Measurements from ENCODE around the gene DSCAML1. TPM values are rescaled to one million over a fixed set of nuclear protein-coding genes. Genes with fewer than 3 reads are reported as not detected.

Gene DSCAML1
- total and polyA plus RNA-seq, 9 of the 15 experiments (the other 6 are each of a cell fraction or from before 2014, with no cell fraction given): not detected

DNA sequence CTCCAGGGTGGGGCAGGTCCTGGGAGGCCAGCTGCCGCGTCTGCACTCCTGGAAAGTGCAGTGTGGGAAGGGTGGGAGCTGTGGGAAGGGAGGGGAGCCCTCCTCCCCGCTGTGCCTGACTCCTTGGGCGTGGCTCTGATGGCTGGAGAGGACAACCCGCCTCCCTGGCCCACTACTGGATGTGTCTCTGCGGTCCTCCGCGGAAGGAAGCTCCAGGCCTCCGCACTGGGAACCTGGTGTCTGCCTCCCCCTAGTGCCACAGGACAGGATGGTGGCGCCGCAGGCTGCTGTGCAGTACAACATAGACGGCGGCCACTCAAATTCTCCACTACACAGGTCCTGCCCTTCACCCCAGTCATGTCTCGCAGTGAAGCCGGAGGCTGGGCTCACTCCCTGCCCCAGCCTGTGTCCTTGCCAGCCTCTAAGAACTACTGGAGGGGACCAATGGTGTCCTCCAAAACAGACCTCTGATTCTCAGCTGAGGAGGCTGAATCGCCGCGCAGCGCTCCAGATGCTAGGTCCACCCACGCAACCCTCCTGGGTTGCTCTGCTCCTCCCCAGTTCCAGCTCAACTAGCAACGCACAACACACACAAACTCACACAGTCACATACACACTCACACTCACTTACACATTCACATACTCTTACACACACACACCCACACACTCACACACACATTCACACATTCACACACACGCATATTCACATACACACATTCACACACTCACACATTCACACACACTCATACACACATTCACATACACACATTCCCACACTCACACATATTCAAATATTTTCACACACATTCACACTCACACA is 12.4 kb upstream of the DSCAML1 start (continued):
- TF ChIP-seq ZNF324 (CRISPR knock-in tag; IDR thresholded peaks at IDR 0.05): no peak
- no peak for TF ChIP-seq ZNF584 (CRISPR knock-in tag; IDR thresholded peaks at IDR 0.05; ENCODE audit: low read depth)
- TF ChIP-seq, protein P1, sequence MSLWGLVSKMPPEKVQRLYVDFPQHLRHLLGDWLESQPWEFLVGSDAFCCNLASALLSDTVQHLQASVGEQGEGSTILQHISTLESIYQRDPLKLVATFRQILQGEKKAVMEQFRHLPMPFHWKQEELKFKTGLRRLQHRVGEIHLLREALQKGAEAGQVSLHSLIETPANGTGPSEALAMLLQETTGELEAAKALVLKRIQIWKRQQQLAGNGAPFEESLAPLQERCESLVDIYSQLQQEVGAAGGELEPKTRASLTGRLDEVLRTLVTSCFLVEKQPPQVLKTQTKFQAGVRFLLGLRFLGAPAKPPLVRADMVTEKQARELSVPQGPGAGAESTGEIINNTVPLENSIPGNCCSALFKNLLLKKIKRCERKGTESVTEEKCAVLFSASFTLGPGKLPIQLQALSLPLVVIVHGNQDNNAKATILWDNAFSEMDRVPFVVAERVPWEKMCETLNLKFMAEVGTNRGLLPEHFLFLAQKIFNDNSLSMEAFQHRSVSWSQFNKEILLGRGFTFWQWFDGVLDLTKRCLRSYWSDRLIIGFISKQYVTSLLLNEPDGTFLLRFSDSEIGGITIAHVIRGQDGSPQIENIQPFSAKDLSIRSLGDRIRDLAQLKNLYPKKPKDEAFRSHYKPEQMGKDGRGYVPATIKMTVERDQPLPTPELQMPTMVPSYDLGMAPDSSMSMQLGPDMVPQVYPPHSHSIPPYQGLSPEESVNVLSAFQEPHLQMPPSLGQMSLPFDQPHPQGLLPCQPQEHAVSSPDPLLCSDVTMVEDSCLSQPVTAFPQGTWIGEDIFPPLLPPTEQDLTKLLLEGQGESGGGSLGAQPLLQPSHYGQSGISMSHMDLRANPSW (CRISPR knock-in tag; IDR thresholded peaks at IDR 0.05): no peak
- TF ChIP-seq, protein P2, sequence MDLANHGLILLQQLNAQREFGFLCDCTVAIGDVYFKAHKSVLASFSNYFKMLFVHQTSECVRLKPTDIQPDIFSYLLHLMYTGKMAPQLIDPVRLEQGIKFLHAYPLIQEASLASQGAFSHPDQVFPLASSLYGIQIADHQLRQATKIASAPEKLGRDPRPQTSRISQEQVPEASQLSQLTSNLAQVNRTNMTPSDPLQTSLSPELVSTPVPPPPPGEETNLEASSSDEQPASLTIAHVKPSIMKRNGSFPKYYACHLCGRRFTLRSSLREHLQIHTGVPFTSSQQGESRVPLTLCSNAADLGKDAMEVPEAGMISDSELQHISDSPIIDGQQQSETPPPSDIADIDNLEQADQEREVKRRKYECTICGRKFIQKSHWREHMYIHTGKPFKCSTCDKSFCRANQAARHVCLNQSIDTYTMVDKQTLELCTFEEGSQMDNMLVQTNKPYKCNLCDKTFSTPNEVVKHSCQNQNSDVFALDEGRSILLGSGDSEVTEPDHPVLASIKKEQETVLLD (IDR thresholded peaks at IDR 0.05): peak; percentile 76
- TF ChIP-seq ETV6 (IDR thresholded peaks at IDR 0.05; ENCODE audit: borderline replicate concordance in 1 of 2, low read depth in 2 of 2, low read length in 1 of 2): no peak
- TF ChIP-seq ETV6 (CRISPR knock-in tag; IDR thresholded peaks at IDR 0.05; ENCODE audit: borderline replicate concordance): no peak
- TF ChIP-seq NFIC (IDR thresholded peaks at IDR 0.05): peak; percentile 10; the same call in 1 of the 2 replicates
- TF ChIP-seq SREBF2 (CRISPR knock-in tag; IDR thresholded peaks at IDR 0.05): no peak
- no peak for TF ChIP-seq MAFF (IDR thresholded peaks at IDR 0.05; ENCODE audit: low read length)
- TF ChIP-seq NCOR1 (IDR thresholded peaks at IDR 0.05): no peak
- peak; percentile 38; the same call in 1 of the 2 replicates for TF ChIP-seq RB1 (IDR thresholded peaks at IDR 0.05; ENCODE audit: low read depth)
- no peak for TF ChIP-seq IFI16 (CRISPR knock-in tag; IDR thresholded peaks at IDR 0.05)
- no peak for TF ChIP-seq RBBP5 (IDR thresholded peaks at IDR 0.05; ENCODE audit: borderline replicate concordance, insufficient read depth, low read length, poor library complexity, severe bottlenecking)
- TF ChIP-seq SNIP1 (IDR thresholded peaks at IDR 0.05; ENCODE audit: low read depth): 0 out of 2 replicates have a peak, but pooled peaks have one; percentile 41
- TF ChIP-seq COPS2 (conservative IDR thresholded peaks at IDR 0.05): no peak
- TF ChIP-seq, protein P3, sequence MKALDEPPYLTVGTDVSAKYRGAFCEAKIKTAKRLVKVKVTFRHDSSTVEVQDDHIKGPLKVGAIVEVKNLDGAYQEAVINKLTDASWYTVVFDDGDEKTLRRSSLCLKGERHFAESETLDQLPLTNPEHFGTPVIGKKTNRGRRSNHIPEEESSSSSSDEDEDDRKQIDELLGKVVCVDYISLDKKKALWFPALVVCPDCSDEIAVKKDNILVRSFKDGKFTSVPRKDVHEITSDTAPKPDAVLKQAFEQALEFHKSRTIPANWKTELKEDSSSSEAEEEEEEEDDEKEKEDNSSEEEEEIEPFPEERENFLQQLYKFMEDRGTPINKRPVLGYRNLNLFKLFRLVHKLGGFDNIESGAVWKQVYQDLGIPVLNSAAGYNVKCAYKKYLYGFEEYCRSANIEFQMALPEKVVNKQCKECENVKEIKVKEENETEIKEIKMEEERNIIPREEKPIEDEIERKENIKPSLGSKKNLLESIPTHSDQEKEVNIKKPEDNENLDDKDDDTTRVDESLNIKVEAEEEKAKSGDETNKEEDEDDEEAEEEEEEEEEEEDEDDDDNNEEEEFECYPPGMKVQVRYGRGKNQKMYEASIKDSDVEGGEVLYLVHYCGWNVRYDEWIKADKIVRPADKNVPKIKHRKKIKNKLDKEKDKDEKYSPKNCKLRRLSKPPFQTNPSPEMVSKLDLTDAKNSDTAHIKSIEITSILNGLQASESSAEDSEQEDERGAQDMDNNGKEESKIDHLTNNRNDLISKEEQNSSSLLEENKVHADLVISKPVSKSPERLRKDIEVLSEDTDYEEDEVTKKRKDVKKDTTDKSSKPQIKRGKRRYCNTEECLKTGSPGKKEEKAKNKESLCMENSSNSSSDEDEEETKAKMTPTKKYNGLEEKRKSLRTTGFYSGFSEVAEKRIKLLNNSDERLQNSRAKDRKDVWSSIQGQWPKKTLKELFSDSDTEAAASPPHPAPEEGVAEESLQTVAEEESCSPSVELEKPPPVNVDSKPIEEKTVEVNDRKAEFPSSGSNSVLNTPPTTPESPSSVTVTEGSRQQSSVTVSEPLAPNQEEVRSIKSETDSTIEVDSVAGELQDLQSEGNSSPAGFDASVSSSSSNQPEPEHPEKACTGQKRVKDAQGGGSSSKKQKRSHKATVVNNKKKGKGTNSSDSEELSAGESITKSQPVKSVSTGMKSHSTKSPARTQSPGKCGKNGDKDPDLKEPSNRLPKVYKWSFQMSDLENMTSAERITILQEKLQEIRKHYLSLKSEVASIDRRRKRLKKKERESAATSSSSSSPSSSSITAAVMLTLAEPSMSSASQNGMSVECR (CRISPR knock-in tag; IDR thresholded peaks at IDR 0.05): no peak
- no peak for TF ChIP-seq ZC3H11A (IDR thresholded peaks at IDR 0.05; ENCODE audit: low read depth, low read length)
- TF ChIP-seq ZNF699 (CRISPR knock-in tag; IDR thresholded peaks at IDR 0.05; ENCODE audit: insufficient replicate concordance): no peak
- peak; percentile 72; the same call in 1 of the 2 replicates for TF ChIP-seq LARP7 (IDR thresholded peaks at IDR 0.05)
- TF ChIP-seq KAT8 (IDR thresholded peaks at IDR 0.05; ENCODE audit: low read depth): no peak

Measured in K562 (cell line).